K562 (cell line): ENCODE measurements around the gene VTN. TPM values are rescaled to one million over a fixed set of nuclear protein-coding genes. Genes with fewer than 3 reads are reported as not detected.
A peak's percentile ranks its signal among the peaks of the same experiment; 100 is the strongest.

Experiments
- ATAC-seq: fragments of 200-7000 bp; cut with Tn5 transposase; 3 replicates; pipeline ENCODE4 v1.9.1; 2020; ENCODE audit warnings: moderate library complexity
- Bru-seq: library from RNA; stranded (reverse); fragments of 400-500 nt; gene quantifications from one replicate; lab custom pipeline; 2021; lab: Mats Ljungman, UMichigan
- BruChase-seq, 2 experiments: library from RNA; stranded (reverse); fragments of 400-500 nt; gene quantifications; one replicate each; lab custom pipeline; 2021; lab: Mats Ljungman, UMichigan
- BruUV-seq: library from RNA; stranded (reverse); fragments of 400-500 nt; replicated peaks from 2 replicates; lab custom pipeline; 2021; lab: Mats Ljungman, UMichigan
- CTCF ChIA-PET: fragments of 300-600 bp; formaldehyde crosslinking; extraction: SDS; loops from one replicate; lab custom pipeline; 2021; ENCODE audit warnings: low intra/inter-chr PET ratio; lab: Yijun Ruan, JAX
- POLR2A ChIA-PET: fragments of 300-600, 350-650 bp; sonication (Branson Sonifier 250); formaldehyde crosslinking; extraction: SDS; loops from one replicate; lab custom pipeline; 2021; ENCODE audit warnings: antibody characterized with exemption, inconsistent platforms; lab: Yijun Ruan, JAX
- DNase-seq, 4 experiments: peaks; one replicate each; pipeline versions ENCODE4 v3.0.0 to v3.0.0-alpha.2; 2011 to 2018; ENCODE audit warnings: low spot score in 3 of 4, mixed read lengths in 3 of 4; ENCODE audit errors: extremely low read depth in 1 of 4
- FAIRE-seq: peaks from 2 replicates; lab custom pipeline; 2011; peaks lifted over from hg19 to GRCh38; lab: Jason Lieb, UNC
- H2AFZ ChIP-seq: 2 replicates; pipeline ENCODE4 v1.6.0; 2011; ENCODE audit warnings: low read depth, low read length, control low read depth, inconsistent platforms
- H3K27ac ChIP-seq: fragments of 200-600 bp; 3 replicates; pipeline ENCODE4 v1.8.0; 2011; ENCODE audit warnings: low read depth, mild to moderate bottlenecking, control low read depth, inconsistent platforms, low read length, moderate library complexity, mixed read lengths; ENCODE audit errors: extremely low read depth
- H3K27me3 ChIP-seq, 2 experiments: fragments of 300-600 bp in 1 of 2; 2 replicates in 1 of 2; 3 replicates in 1 of 2; pipeline versions ENCODE4 v1.6.0 to v1.8.0; 2011; ENCODE audit warnings: inconsistent platforms in 2 of 2, low read length in 2 of 2, mild to moderate bottlenecking in 1 of 2, mixed read lengths in 1 of 2, moderate library complexity in 1 of 2; ENCODE audit not compliant: control insufficient read depth in 2 of 2, insufficient read depth in 2 of 2
- H3K36me3 ChIP-seq: fragments of 300-600 bp; 3 replicates; pipeline ENCODE4 v1.8.0; 2011; ENCODE audit warnings: mild to moderate bottlenecking, low read length, inconsistent platforms; ENCODE audit not compliant: control insufficient read depth, insufficient read depth
- H3K4me1 ChIP-seq, 2 experiments: fragments of 200-600 bp in 1 of 2; replicated peaks in 1 of 2; 2 replicates in 1 of 2; 3 replicates in 1 of 2; pipeline versions ENCODE4 v1.5.1 to v1.8.0; 2011; ENCODE audit warnings: inconsistent platforms in 2 of 2, low read length in 2 of 2, mild to moderate bottlenecking in 1 of 2, mixed read lengths in 1 of 2, moderate library complexity in 1 of 2; ENCODE audit not compliant: control insufficient read depth in 2 of 2, insufficient read depth in 2 of 2
- H3K4me2 ChIP-seq: 2 replicates; pipeline ENCODE4 v1.6.1; 2011; ENCODE audit warnings: low read length, control low read depth, inconsistent platforms, mixed read lengths; ENCODE audit not compliant: insufficient read depth
- H3K4me3 ChIP-seq: fragments of 200-600 bp; sonication (generic), shearing (Covaris generic); 2 replicates; pipeline ENCODE4 v1.5.1; 2016; ENCODE audit warnings: control low read depth, inconsistent platforms
- H3K79me2 ChIP-seq: fragments of 200-600 bp; 3 replicates; pipeline ENCODE4 v1.8.0; 2011; ENCODE audit warnings: low read length, inconsistent platforms; ENCODE audit not compliant: control insufficient read depth, insufficient read depth
- H3K9ac ChIP-seq, 2 experiments: 2 replicates each; pipeline versions ENCODE4 v1.6.0 to v1.6.1; 2011; ENCODE audit warnings: low read depth in 2 of 2, low read length in 2 of 2, control low read depth in 1 of 2, inconsistent platforms in 1 of 2, mild to moderate bottlenecking in 1 of 2, mixed read lengths in 1 of 2; ENCODE audit not compliant: insufficient read depth in 1 of 2
- H3K9me1 ChIP-seq: one replicate; pipeline ENCODE4 v1.6.0; 2011; ENCODE audit warnings: inconsistent platforms, mild to moderate bottlenecking, low read length, moderate library complexity; ENCODE audit not compliant: control insufficient read depth, insufficient read depth
- H3K9me3 ChIP-seq: replicated peaks from 2 replicates; pipeline ENCODE4 v1.5.1; 2011; ENCODE audit warnings: low read depth, low read length, inconsistent platforms; ENCODE audit not compliant: control insufficient read depth, insufficient read depth
- H4K20me1 ChIP-seq: replicated peaks from 2 replicates; pipeline ENCODE4 v1.6.1; 2011; ENCODE audit warnings: low read length, inconsistent platforms, mixed read lengths; ENCODE audit not compliant: control insufficient read depth, insufficient read depth
- JUND ChIP-seq, 2 experiments: IDR thresholded peaks; 2 replicates in 1 of 2; 3 replicates in 1 of 2; pipeline ENCODE4 v1.6.1; 2011; ENCODE audit warnings: borderline replicate concordance in 2 of 2, low read depth in 2 of 2, low read length in 2 of 2, improper control_type of control experiment in 1 of 2, missing biosample characterization in 1 of 2, missing genetic modification characterization in 1 of 2, missing genetic modification reagents in 1 of 2
- NFATC3 ChIP-seq: fragments of 450-650 bp; IDR thresholded peaks from 2 replicates; pipeline ENCODE4 v1.6.1; 2017; ENCODE audit warnings: mild to moderate bottlenecking
- NFIC ChIP-seq: fragments of 450-650 bp; IDR thresholded peaks from 2 replicates; pipeline ENCODE4 v1.6.1; 2017; ENCODE audit warnings: mild to moderate bottlenecking, inconsistent platforms
- PTRF ChIP-seq: fragments of 450-650 bp; IDR thresholded peaks from 2 replicates; pipeline ENCODE4 v1.6.1; 2016; ENCODE audit warnings: mild to moderate bottlenecking, missing genetic modification characterization, missing compliant biosample characterization
- RNF219 ChIP-seq: fragments of 250-450 bp; sonication (Bioruptor Pico); IDR thresholded peaks from 2 replicates; pipeline ENCODE4 v1.5.0; 2022; ENCODE audit warnings: mild to moderate bottlenecking
- STAG1 ChIP-seq: sonication (generic); formaldehyde crosslinking; IDR thresholded peaks from 2 replicates; pipeline ENCODE4 v1.5.0; 2020; ENCODE audit warnings: missing genetic modification reagents, borderline replicate concordance
- TEAD1 ChIP-seq, 2 experiments: fragments of 450-650 bp in 1 of 2; sonication (generic) in 1 of 2; formaldehyde crosslinking; IDR thresholded peaks; 2 replicates each; pipeline versions ENCODE4 v1.4.0 to v1.8.0; 2020 to 2022; ENCODE audit warnings: mild to moderate bottlenecking in 2 of 2, missing genetic modification reagents in 1 of 2
- VEZF1 ChIP-seq: fragments of 200-800 bp; sonication (Bioruptor generic); IDR thresholded peaks from 2 replicates; pipeline ENCODE4 v1.6.1; 2017; ENCODE audit warnings: missing genetic modification characterization, missing compliant biosample characterization
- ZFP91 ChIP-seq: sonication (generic); formaldehyde crosslinking; IDR thresholded peaks from 2 replicates; pipeline ENCODE4 v1.8.0; 2022; ENCODE audit warnings: mild to moderate bottlenecking, missing genetic modification reagents
- ZNF717 ChIP-seq: fragments of 250-450 bp; sonication (Bioruptor Pico); IDR thresholded peaks from 2 replicates; pipeline ENCODE4 v1.5.0; 2021
- WGBS: fragments of 100-300 bp; shearing (Covaris generic); methylation state at CpG from one replicate; pipeline ENCODE4 v1.1.6; 2016; ENCODE audit warnings: low coverage, mixed read lengths; ENCODE audit not compliant: insufficient coverage; ENCODE audit errors: missing lambda C conversion rate; 5-methylcytosine and 5-hydroxymethylcytosine counted together
- in situ Hi-C: fragments of 300-500 bp; cut with MboI; formaldehyde crosslinking; loops from 4 replicates; pipeline ENCODE4 v1.15.0; 2018; ENCODE audit warnings: inconsistent platforms, mixed read lengths
- intact Hi-C: fragments of 100-400 bp; cut with micrococcal nuclease; formaldehyde crosslinking; loops from 2 replicates; pipeline ENCODE4 v1.14.2; 2022
- long read RNA-seq, 3 experiments: library from polyadenylated mRNA in 2 of 3; library from RNA in 1 of 3; unstranded in 2 of 3; stranded (forward) in 1 of 3; transcript quantifications; one replicate each; pipeline ENCODE4 v2.0.0, GENCODE V29; 2019 to 2022
- polyA minus RNA-seq, 3 experiments: library from RNA; depleted of rRNA, polyadenylated mRNA; stranded (reverse); fragments of >200 nt; gene quantifications; 2 replicates each; pipeline ENCODE4 v1.2.3, GENCODE V29; 2011
- polyA plus RNA-seq, 8 experiments: library from polyadenylated mRNA; depleted of rRNA in 4 of 8; stranded (reverse) in 5 of 8; unstranded in 3 of 8; fragments of >200 nt; fragmentation: Nextera tagmentation in 2 of 8; fragmentation: Illumina TruSeq in 1 of 8; extraction: Ambion mirVana in 2 of 8; extraction: Trizol in 1 of 8; gene quantifications; 2 replicates each; pipeline versions ENCODE4 v1.2.1 to v1.2.3, GENCODE V29; 2011 to 2014; ENCODE audit warnings: inconsistent platforms in 1 of 8, missing spikeins in 1 of 8
- total RNA-seq, 7 experiments: library from RNA; depleted of rRNA in 6 of 7; stranded (reverse); fragments of >200 nt in 6 of 7; fragmentation: Illumina TruSeq in 2 of 7; extraction: Trizol in 2 of 7; gene quantifications; 2 replicates each; pipeline versions ENCODE4 v1.2.1 to v1.2.3, GENCODE V29; 2011 to 2021; ENCODE audit warnings: low replicate concordance in 1 of 7

The VTN gene
- not detected in 2 replicates for total RNA-seq (2011; cell fraction: chromatin; rRNA removed; ENCODE audit: low replicate concordance)
- total RNA-seq (2011; cell fraction: nucleolus; rRNA removed) = 0.26 and 0.33 TPM in 2 replicates
- total RNA-seq (2011; cell fraction: nucleoplasm; rRNA removed) = 0.73 TPM in 1 of 2 replicates, not detected in the other
- total RNA-seq (2014; rRNA removed) (0.14 and 0.33 TPM in 2 replicates), total RNA-seq (2014; rRNA removed; fragmentation: Illumina TruSeq; extraction: Trizol) (not detected in 2 replicates), total RNA-seq (2015; rRNA removed; fragmentation: Illumina TruSeq; extraction: Trizol) (0.15 and 0.36 TPM in 2 replicates), total RNA-seq (2021) (0.86 and 2.3 TPM in 2 replicates), polyA plus RNA-seq (2011; rRNA removed) (0.11 and 0.17 TPM in 2 replicates), polyA plus RNA-seq (2014; fragmentation: Illumina TruSeq; extraction: Trizol) (0.13 and 0.68 TPM in 2 replicates), polyA plus RNA-seq (2014; fragmentation: Nextera tagmentation; extraction: Ambion mirVana) (1 to 10 TPM in 1 of 2 experiments, under 1 TPM in 1; 0.22 to 1.0 TPM), polyA plus RNA-seq (2014; rRNA removed) (0.64 and 0.82 TPM in 2 replicates), polyA minus RNA-seq (2011; rRNA and poly(A)+ RNA removed) (not detected in 2 replicates), Bru-seq, nascent RNA (not detected), BruChase-seq, experiment 1, labeled RNA remaining after a 2-hour chase (not detected), BruChase-seq, experiment 2, labeled RNA remaining after a 6-hour chase (percentile 17 among the genes with signal in this experiment)
- polyA plus RNA-seq (2011; cell fraction: cytosol; rRNA removed) = 0.21 and 0.25 TPM in 2 replicates
- polyA plus RNA-seq (2011; cell fraction: nucleus; rRNA removed) = 0.10 and 0.41 TPM in 2 replicates
- 0.77 and 0.97 TPM in 2 replicates for polyA plus RNA-seq (2012)
- polyA minus RNA-seq (2011; cell fraction: cytosol; rRNA and poly(A)+ RNA removed) = 1.0 TPM in 2 replicates
- polyA minus RNA-seq (2011; cell fraction: nucleus; rRNA and poly(A)+ RNA removed) = 0.40 and 0.56 TPM in 2 replicates
- long read RNA-seq, experiment 1 = 0 reads
- long read RNA-seq, experiment 2, partial matches to known transcripts = 0 of 1 reads
- long read RNA-seq, experiment 2, other reads (novel, unspliced or antisense) = 0 of 1 reads
- long read RNA-seq, experiment 3 = 0 reads

- Histone ChIP-seq H3K79me2 (no peaks in the 10 kb centered on the region), H3K4me2 (peak within 1 kb of the TSS; percentile 4), H3K9ac (peak within 1 kb of the TSS in 1 of 2 experiments; percentile 81; a peak in 2 of 4 replicates), H3K4me1 (peaks cover 16 to 38% of the 10 kb centered on the region in 2 experiments), H3K36me3 (no peaks in the 10 kb centered on the region), H4K20me1 (peaks cover 14% of the 10 kb centered on the region), H3K27me3 (peaks cover 0 to 4% of the 10 kb centered on the region in 2 experiments; a peak in 1 of 5 replicates), H3K27ac (no peak within 1 kb of the TSS), H3K4me3 (peak within 1 kb of the TSS; percentile 29; the same call in 1 of the 2 replicates), H2AFZ (peak within 1 kb of the TSS; percentile 11; the same call in 1 of the 2 replicates), H3K9me1 (peaks cover 5% of the 10 kb centered on the region), H3K9me3 (no peaks in the 10 kb centered on the region)
- 13% methylated on average over 8 of the region's 8 CpGs for WGBS
- intact Hi-C loops = no loop called here
- DNase-seq = peak; percentile 64 to 81 (median 68)
- POLR2A ChIA-PET = interaction anchor here (0.5 to 3.4 kb wide), 6 partner anchors 9 to 410 kb away, joined by 3 to 31 read pairs (median 4); partner anchors contain the start of genes POLDIP2 and TNFAIP1
- CTCF ChIA-PET = no interaction called here
- peak; percentile 96 for FAIRE-seq
- in situ Hi-C loops = no loop called here
- BruUV-seq = no TSS peak
- ATAC-seq = peak; percentile 34
- TF ChIP-seq VEZF1 (CRISPR knock-in tag) = peak; percentile 54
- no peak for TF ChIP-seq ZNF717
- TF ChIP-seq STAG1 = no peak
- TF ChIP-seq TEAD1 (CRISPR knock-in tag; IDR thresholded peaks at IDR 0.05) = peak; percentile 67 to 76; a peak in 2 of 4 replicates
- TF ChIP-seq RNF219 (CRISPR knock-in tag) = no peak
- TF ChIP-seq ZFP91 (CRISPR knock-in tag) = no peak
- no peak for TF ChIP-seq PTRF
- peak; percentile 45 for TF ChIP-seq NFIC
- TF ChIP-seq JUND (IDR thresholded peaks at IDR 0.05; ENCODE audit: borderline replicate concordance, low read depth, low read length) = peak; percentile 51; the same call in 1 of the 2 replicates
- TF ChIP-seq JUND (tag; IDR thresholded peaks at IDR 0.05; ENCODE audit: borderline replicate concordance, low read depth, low read length) = peak; percentile 64; the same call in 1 of the 3 replicates
- no peak for TF ChIP-seq NFATC3
These were observed at the start of gene VTN for GRCh38 chr17:28370035-28370743. VTN (minus strand) TSS chr17:28370307; CDS start chr17:28370203, 104 bp downstream.
